HL-60/S4 (cell line): ENCODE results near the gene GGNBP2.

Experiments
- in situ Hi-C: fragments of 300-500 bp; cut with MboI; formaldehyde crosslinking; loops from 2 replicates; pipeline ENCODE4 v1.14.3; 2022; ENCODE audit warnings: low sequenced_read_pairs

Gene GGNBP2

DNA sequence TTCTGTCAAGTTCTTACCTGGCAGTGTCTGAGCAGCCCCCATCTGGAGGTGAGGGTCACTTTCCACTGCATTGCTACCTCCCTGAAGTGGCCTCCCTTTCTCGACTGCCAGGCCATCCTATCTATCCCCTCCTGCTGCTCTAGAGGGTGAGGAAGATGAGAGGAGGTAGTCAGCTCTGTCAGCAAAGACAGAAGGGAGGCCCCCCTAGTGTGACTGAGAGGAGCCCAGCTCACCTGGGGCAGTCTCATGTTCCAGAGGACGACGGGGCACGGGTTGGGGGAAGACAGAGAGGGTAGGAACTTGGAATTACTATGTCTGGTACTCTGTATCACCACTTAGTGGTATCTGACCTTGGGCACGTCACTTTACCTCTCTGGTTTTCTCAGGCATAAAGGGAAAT, 32.1 kb upstream of the GGNBP2 start:
- in situ Hi-C loops = no loop called here

DNA sequence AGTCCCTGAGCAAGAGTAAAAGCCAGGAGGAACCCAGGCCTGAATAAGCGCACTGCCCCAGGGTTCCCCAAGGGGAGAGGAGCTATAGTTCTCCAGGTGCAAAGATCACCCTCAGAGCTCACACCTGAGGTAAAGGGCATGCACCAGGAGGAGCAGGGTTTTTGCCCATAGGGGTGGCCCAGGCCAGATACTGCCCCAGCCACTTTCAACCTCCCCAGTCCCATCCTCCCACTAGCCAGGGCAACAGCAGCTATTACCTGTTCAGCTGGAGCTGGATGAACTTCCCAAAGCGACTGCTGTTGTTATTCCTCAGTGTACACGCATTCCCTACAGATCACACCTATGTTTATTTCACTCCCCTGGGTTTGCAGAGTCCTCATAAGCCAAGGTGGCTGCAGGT, 29.9 kb upstream of the GGNBP2 start:
- in situ Hi-C loops = no loop called here

DNA sequence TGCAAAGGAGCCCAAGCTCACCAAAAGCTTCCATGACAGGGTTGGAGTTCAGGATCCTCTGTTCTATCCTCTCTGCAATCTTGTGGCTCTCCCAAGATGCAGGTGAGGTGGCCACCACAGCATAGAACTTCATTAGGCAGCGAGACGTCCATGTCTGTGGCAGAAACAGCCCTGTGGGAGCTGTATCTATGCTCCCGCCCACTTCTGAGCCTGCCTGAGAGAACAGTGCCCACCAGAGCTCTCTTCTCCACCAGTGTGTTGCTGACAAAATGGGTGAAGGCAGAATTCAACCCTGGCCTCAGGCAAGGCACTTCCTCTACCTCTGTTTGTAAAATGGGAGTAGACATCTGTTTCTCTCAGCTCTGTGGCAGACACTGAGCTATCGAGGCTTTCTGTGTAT, 28.9 kb upstream of the GGNBP2 start:
- in situ Hi-C loops = no loop called here

DNA sequence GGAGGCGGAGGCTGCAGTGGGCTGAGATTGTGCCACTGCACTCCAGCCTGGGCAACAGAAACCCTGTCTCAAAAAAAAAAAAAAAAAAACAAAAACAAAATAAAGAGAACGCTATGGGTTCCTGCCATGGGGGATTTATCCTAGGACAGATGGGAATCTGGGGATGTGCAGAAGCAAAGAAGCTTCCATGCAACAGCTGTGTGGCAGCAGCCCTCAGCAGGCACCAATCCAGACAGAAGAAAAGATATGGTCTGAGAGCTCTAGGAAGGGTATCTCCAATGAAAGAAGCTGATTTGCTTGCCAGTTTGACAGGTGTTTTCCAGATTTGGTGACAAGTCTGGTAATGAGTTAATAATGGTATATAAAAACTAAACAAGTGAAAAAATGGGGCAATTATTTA, 21.6 kb upstream of the GGNBP2 start:
- in situ Hi-C loops = no loop called here

DNA sequence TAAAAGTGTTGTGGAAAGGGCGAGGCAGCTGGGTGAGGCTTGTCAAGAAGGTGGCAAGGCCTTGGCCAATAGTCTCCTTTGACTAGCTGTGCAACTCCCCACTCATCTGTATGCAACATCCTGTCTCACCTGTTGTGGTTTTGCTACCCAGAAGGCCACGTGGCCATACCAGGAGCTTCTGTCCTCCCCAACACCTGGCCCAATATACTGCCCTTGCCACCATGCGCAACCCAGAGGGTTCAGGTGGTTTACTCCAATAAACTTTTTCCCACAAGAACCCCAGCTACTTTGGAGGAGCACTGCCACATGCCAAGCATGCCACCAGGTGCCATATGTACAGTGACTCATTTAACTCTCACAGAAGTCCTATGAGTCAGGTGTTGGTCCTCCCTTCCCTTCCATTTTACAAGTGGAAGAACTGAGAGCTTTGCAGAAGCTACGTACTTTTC, 20.3 kb upstream of the GGNBP2 start:
- in situ Hi-C loops = no loop called here

DNA sequence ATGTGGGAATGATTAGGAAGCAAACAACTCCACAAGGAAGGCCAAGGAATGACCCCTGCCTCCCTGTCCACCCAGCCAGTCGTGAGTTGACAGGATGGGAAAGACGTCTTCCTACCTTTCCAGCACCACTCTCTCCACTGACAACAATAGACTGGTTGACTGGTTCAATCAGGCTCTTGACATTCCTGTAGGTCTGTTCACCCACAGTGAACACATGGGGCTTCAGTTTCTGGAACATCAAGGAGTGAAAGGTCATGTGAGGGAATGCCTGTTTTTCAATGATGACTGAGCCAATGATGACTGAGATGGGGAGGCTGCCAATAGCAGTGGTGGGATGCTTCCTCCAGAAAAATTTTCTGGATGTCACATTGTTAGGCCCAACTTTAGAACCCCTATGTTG, 19.6 kb upstream of the GGNBP2 start:
- in situ Hi-C loops = no loop called here

DNA sequence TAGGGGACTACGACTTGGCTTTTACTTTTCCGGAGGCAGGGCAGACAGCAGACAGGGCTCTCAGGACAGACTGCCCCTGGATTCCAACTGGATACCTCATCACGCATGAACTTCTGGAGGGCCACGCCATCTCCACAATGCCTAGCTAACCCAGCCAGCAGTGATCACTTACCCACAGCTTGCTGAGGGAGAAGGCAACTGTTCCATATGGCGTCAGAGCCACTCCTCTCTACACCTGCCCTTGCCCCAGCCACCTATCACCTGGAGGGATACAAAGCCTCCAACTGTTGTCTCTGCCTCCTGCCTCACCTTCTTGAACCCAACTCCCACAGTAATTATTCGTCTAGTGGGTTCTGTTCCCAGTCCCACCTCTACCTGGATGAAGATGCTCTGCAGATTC, 18.8 kb upstream of the GGNBP2 start:
- in situ Hi-C loops = no loop called here

DNA sequence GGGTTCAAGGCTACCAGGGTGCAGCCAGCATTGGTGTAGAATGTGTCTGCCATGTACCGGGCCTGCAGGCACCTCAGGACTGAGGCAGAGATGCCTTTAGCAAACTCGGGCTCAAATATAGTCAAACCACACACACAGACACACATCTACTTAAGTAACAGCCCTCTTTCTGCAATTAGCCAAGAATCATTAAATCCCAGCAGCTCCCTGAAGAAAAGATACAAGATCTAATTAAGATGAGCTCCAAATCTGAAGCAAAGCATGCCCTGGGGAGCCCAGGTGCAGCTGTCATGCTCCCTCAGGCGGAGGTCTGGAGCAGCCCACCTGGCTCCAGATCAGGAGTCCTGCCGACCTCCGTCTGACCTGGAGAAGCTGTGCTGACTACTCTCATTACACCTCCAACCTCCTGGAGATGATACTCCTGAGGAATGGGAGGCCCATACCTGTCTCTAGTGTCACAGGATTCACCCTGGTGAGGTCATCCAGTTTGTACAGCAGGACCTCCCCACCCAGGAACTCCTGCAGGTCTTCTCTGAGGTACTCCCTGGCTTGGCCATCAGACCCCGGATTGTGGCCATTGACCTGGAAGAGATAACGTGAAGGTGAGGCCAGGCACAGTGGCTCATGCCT, 17.0 kb upstream of the GGNBP2 start:
- in situ Hi-C loops = no loop called here

DNA sequence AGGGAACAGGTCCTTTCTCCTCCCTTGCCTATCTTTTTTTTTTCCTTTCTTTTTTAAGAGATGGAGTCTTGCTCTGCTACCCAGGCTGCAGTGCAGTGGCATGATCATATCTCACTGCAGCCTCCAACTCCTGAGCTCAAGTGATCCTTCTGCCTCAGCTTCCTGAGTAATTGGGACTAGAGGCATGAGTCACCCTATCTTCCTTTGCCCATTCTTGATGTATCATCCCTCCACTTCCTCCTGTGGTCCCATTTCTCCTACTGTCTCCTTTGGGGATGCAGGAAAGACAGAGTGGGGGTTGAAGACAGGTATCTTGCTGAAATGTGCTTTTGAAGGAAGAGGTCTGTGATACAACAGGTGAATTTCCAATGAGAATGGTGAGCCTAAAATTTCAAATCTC, 15.6 kb upstream of the GGNBP2 start:
- in situ Hi-C loops = no loop called here

DNA sequence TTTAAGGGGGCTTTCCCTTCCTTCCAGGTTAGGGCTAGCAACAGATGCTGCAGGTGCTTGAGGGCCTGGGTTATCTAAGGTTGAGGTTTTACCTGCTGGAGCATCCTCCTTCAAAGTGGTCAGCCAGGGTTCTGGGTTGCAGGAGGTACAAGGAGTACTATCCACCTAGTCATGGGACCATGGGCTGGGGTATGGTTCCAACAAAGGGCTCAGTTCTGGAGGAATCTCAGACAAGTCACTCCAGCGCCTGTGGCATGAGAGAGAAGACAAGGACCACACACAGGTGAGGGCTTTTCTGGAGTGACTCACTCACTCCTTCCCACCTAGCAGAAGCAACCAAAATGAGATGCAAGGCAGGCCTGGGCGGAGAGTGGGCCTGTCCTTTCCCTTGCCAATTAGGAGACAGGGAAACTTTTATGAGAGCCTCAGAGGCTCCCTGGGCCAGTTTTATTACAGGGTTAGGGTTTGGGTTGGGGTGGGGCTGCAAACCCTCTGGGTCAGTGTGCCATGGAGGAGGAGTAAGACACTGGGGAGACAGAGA, 12.2 kb upstream of the GGNBP2 start:
- in situ Hi-C loops = no loop called here

DNA sequence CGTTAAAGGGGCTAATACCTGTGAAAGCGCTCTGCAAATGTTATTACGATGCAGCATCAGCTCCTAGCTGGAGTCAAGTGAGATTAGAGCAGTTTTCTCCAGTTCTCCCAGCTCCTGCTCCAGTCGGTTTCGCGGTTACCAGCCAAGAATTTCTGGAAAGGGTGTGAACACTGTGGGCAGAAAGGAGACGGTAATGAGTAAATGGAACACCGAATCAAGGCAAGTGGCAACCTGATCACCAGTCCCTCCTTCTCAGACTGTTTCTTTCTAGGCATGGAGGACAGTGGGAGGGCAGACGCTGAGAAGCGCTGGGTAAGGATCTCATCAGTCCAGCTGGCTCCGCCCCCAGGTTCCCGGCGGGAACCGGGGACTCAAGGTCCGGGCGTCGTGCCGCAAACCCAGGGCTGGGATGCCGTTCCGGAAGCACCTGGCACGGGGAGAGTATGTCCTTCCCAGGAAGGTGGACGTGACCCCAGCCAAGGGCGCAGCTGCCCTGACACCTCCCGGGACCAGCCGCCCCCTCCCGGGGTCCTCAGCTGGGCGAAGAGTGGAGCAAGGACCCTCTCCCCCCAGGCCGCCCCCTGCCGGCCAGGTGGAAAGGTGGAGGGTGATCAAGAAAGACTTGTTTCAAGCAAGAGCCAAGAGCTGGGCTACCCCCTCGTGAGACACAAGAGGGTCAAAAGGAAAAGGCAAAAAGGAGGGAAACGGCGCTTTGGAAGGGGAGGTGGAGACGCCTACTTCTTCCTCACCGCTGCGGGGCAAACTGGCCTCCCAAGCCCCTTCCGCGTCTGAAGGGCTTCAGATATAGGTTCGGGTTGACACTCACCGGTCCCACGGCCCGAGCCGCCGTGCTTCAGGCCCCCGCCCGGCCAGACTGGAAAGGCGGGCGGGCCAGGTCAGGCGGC, 10.5 kb upstream of the GGNBP2 start:
- in situ Hi-C loops = no loop called here

DNA sequence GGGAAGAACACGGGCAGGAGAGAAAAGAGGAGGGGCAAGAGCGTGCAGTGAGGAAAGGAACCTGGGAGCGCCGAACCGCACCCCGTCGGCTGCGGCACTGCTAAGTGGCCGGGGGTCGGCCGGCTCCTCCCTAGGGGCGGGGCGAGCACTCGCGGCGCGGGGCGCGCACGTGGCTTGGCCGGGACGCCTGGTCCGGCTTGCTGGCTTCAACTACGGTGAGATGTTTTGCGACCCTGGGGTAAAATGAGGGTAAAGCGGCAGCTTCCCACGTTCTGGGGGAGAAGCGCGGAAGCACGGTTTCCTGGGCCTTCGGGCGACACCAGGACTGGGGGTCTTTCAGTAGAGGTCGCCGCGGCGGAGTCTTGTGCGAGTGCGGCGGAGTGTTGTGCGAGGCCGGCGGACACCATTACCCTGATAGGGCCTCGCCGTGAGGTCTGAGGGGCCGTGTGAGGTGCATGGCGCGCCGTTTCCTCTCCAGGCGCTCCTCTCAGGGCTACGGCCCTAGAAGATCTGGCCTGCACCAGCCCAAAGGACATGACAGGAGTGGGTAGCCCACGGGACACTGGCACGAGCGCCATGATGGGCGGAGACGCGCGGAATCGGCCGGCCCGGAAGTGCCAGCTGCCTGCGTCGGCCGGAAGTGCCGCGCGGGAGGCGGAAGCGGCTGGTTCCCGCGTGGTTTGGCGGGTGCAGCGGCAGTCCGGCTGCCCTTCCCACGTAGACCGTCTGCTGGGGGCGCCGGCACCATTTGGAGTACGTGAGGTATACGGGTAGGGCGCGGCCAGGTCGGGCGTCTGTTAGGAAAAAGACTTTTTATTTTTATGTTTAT, 9.7 kb upstream of the GGNBP2 start, which contains the start of the genes MYO19 and PIGW:
MYO19 (minus strand) TSS at position 29 of the 829 bp plus-strand sequence. CDS start 2,330 bp downstream, outside the sequence.
PIGW (plus strand) TSS at position 148 of the 829 bp plus-strand sequence. CDS start 2,115 bp downstream, outside the sequence.
- in situ Hi-C loops = no loop called here

DNA sequence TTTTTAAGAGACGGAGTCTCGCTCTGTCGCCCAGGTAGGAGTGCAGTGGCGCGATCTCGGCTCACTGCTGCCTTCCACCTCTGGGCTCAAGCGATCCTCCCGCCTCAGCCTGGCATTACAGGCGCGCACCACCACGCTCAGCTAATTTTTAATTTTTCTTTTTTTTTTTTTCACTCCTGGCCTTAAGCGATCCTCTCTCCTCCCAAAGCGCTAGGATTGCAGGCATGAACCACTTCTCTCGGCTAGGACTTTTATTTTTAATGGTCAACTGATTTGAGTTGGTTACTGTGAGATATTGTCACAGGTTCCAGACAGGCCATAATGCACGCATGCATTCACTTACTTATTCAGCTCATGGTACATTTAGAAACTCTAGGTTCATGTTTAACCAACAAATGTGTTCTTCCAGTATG, 9.0 kb upstream of the GGNBP2 start:
- in situ Hi-C loops = no loop called here

DNA sequence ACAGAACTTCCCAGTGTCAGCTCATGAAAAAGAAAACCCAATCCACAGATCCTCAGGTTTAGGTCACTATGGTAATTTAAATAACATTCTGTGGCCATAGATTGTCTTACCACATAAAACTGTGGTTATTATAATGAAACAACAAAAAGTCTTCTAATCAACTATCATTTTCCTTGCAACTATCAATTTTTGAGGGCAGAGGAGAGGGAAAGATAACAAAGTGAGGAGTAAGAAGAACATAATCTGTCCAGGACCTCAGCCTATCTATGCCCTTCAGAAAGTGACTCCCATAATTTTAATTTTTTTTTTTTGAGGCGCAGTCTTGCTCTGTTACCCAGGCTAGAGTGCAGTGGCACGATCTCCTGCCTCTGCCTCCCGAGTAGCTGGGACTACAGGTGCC, 4.0 kb upstream of the GGNBP2 start:
- in situ Hi-C loops = no loop called here

DNA sequence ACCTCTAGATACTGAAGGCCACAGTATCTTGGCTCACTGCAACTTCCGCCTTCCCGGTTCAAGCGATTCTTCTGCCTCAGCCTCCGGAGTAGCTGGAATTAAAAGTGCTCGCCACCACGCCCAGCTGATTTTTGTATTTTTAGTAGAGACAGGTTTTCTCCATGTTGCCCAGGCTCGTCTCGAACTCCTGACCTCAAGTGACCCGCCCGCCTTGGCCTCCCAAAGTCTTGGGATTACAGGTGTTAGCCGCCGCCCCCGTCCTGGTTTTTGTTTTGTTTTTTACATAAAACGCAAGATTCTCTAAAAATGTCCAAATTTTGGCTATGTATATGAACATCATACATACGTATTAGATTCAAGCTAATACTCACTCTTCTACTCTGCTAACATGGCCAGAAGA, 2.0 kb upstream of the GGNBP2 start:
- in situ Hi-C loops = no loop called here

DNA sequence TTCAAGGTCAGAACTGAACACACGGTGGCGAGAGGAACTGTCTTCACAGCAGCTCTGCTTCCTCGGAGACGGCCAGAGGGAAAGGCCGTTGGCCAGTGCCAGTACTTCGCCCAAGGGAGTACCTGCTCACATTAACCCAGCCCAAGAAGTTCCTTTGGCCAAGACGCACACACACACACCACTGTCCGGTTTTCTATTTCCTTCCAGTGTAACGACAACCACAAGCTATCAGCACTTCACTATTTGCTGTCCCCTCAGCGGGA, 744 bp upstream of the GGNBP2 start:
- in situ Hi-C loops = no loop called here

DNA sequence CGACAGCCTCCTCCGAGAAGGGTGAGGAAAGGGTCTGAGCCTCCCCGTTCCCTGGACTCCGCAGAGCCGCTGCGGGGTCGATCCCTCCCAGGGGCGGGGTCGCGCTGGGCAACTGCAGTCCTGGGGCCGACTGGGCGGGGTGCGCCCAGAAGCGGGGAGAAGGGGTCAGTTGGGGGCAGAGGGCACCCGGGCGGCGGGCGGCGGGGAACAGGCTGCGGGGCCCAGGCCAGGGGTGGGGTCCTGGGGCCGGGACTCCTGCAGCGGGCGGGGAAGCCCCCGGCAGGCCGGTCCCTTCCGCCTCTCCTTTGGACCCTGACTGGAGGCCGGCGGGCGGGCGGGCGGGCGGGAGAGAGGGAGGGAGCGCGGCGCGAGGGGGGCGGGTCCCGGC, 352 bp downstream of the GGNBP2 start:
- in situ Hi-C loops = no loop called here

DNA sequence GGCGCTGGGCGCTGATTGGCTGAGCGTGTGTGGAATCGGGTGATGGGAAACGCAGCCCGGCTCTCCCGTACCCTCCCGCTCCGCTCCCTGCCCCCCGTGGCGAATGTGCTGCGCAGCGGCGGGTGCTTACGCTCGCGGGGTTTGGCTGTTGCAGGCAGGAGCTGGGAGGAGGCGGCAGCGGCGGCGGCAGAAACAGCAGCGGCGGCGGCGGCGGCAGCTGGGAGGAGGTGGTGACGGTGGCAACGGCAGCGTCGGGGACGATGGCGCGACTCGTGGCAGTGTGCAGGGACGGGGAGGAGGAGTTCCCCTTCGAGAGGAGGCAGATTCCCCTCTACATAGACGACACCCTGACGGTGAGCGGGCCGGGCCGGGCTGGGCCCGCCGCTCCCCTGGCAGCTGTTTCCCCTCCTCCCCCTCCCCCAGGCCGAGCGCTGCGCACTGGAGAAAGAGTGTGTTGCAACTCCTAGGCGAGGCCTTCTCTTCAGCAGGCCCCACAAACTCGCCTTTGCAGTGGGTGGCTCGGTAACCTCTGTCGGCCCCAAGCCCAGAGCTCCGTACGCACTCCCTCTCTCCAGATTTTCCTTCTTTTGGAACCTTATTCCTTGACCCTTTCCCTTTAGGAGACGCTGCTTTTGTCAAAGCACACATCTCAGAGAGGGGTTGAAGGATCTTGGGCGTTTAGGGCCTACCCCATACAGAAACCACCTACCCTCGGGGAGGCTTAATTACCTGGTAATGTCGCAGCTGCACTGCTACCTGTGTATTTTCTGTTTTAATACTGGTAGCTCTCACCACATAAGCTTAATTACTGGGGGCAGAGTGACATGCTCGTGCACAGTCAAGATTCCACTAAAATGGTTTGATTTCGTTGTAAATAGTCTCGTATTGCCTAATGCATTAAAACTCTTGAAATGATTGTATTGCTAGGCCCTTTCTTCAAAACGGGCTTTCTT, 1.0 kb downstream of the GGNBP2 start:
- in situ Hi-C loops = no loop called here

DNA sequence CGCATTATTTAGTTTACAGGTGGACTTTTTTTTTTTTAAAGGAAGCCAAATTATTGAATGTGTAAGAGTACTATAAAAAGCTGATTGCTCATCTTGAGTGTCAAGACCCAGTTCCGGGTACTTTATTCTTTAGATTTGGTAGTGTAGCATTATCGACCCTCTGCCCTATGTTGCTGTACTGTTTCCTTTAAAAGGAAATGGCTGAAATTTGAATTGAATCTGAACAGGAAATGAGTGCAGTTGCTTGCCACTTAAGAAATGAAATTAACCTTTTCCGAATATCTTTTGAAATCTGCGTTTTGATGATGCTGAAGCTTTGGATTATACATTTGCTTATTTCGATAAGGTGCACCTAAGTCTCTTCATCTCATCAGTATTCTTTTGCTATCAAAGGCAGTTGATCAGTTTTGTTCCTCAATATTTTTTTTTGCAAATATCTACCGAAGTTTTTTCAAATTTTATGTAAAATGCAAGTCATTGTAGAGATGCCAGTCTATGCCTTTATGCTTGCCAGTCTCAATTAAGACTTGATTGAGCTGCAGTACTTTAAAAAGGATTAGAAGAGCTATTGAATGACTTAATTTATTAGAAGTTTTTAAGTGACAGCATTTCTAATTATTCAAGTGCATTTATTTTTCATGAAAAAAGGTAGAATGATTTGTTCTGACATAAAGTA, 1.8 kb downstream of the GGNBP2 start:
- in situ Hi-C loops = no loop called here

DNA sequence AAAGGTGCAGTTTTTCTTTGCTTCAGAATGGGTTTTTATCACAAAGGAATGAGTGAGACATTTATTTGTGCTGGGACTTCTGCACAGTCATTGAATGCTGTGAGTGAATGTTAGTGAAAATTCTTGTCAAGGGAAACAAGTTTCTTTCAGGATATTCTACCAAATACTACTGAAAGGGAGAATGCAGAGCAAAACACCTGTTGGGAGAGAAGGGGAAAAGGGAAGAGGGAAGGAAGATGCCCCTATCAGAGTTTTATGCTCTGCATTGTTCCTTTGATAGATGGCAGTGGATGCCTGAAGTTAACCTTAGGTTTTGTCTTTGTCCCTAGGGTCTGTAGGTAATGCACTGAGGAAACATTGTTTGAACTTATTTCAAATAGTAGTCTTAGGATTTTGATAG, 3.1 kb downstream of the GGNBP2 start:
- in situ Hi-C loops = no loop called here
